HCT116 (cell line): ENCODE data around the gene FABP2. TPM values are rescaled to one million over a fixed set of nuclear protein-coding genes. Genes with fewer than 3 reads are reported as not detected.

Source experiments
- ATAC-seq: fragments of 200-7000 bp; cut with Tn5 transposase; 2 replicates; pipeline ENCODE4 v1.9.1; 2020; ENCODE audit warnings: mild to moderate bottlenecking, moderate library complexity
- BruUV-seq: library from RNA; stranded (reverse); fragments of 400-500 nt; replicated peaks from 2 replicates; lab custom pipeline; 2021; lab: Mats Ljungman, UMichigan
- CTCF ChIA-PET: fragments of 300-600 bp; sonication (Branson Sonifier 250); formaldehyde crosslinking; loops from one replicate; lab custom pipeline; 2021; ENCODE audit warnings: antibody characterized with exemption; lab: Charles Lee
- POLR2A ChIA-PET: fragments of 300-600, 350-600 bp; sonication (Branson Sonifier 250); formaldehyde crosslinking; loops from one replicate; lab custom pipeline; 2021; ENCODE audit warnings: antibody characterized with exemption; lab: Charles Lee
- RAD21 ChIA-PET, 2 experiments: fragments of 300-600 bp; sonication (Branson Sonifier 250); formaldehyde crosslinking; loops; one replicate each; lab custom pipeline; 2023; ENCODE audit warnings: low total read pairs in 2 of 2; ENCODE audit not compliant: uncharacterized antibody in 2 of 2, unreplicated experiment in 2 of 2, low non-redundant PET in 1 of 2; lab: Charles Lee
- DNase-seq: peaks from one replicate; pipeline ENCODE4 v3.0.0-alpha.2; 2010; ENCODE audit warnings: low read depth, low spot score
- H2AFZ ChIP-seq: fragments of 200-600 bp; shearing (Covaris generic), sonication (generic); 2 replicates; pipeline ENCODE4 v1.6.1; 2017; ENCODE audit warnings: low read depth, mixed run types, mixed read lengths, antibody characterized with exemption, low read length; ENCODE audit not compliant: poor library complexity, severe bottlenecking
- H3K27ac ChIP-seq: 2 replicates; pipeline ENCODE4 v1.5.1; 2012; ENCODE audit warnings: low read depth, low read length
- H3K27me3 ChIP-seq: fragments of 200-600 bp; sonication (generic); 2 replicates; pipeline ENCODE4 v1.6.1; 2016; ENCODE audit warnings: mixed run types, low read length, mixed read lengths; ENCODE audit not compliant: insufficient read depth
- H3K36me3 ChIP-seq, 2 experiments: fragments of 200-500 bp in 1 of 2; fragments of 200-600 bp in 1 of 2; sonication (Bioruptor generic) in 1 of 2; sonication (generic) in 1 of 2; 2 replicates each; pipeline versions ENCODE4 v1.5.1 to v1.6.1; 2014 to 2016; ENCODE audit warnings: low read length in 2 of 2, inconsistent platforms in 1 of 2, mixed read lengths in 1 of 2, mixed run types in 1 of 2; ENCODE audit not compliant: insufficient read depth in 2 of 2, control insufficient read depth in 1 of 2
- H3K4me1 ChIP-seq, 2 experiments: fragments of 200-600 bp in 1 of 2; sonication (generic) in 1 of 2; 2 replicates each; pipeline versions ENCODE4 v1.5.1 to v1.6.1; 2012 to 2017; ENCODE audit warnings: low read length in 2 of 2, inconsistent platforms in 1 of 2, mild to moderate bottlenecking in 1 of 2, mixed read lengths in 1 of 2, mixed run types in 1 of 2, moderate library complexity in 1 of 2; ENCODE audit not compliant: insufficient read depth in 2 of 2, control insufficient read depth in 1 of 2
- H3K4me2 ChIP-seq: fragments of 200-600 bp; sonication (generic); 2 replicates; pipeline ENCODE4 v1.6.1; 2017; ENCODE audit warnings: mixed run types, low read length, mixed read lengths
- H3K4me3 ChIP-seq, 2 experiments: fragments of 200-600 bp in 1 of 2; sonication (generic) in 1 of 2; replicated peaks in 1 of 2; 2 replicates each; pipeline ENCODE4 v1.5.1; 2011 to 2016; ENCODE audit warnings: low read length in 2 of 2, control low read depth in 1 of 2, low read depth in 1 of 2, mild to moderate bottlenecking in 1 of 2, mixed read lengths in 1 of 2, mixed run types in 1 of 2
- H3K79me2 ChIP-seq: fragments of 200-600 bp; sonication (generic); 2 replicates; pipeline ENCODE4 v1.6.1; 2017; ENCODE audit warnings: mild to moderate bottlenecking, mixed run types, low read length, moderate library complexity, mixed read lengths; ENCODE audit not compliant: insufficient read depth
- H3K9ac ChIP-seq: fragments of 200-600 bp; sonication (generic); 2 replicates; pipeline ENCODE4 v1.6.1; 2016; ENCODE audit warnings: low read length, mixed read lengths
- H3K9me2 ChIP-seq: fragments of 200-600 bp; sonication (generic), shearing (Covaris generic); 2 replicates; pipeline ENCODE4 v1.6.1; 2017; ENCODE audit warnings: mixed run types, mild to moderate bottlenecking, moderate library complexity; ENCODE audit not compliant: insufficient read depth
- H3K9me3 ChIP-seq, 2 experiments: fragments of 200-500 bp in 1 of 2; fragments of 200-600 bp in 1 of 2; sonication (Bioruptor generic) in 1 of 2; sonication (generic) in 1 of 2; 2 replicates each; pipeline ENCODE4 v1.6.1; 2014 to 2017; ENCODE audit warnings: low read length in 2 of 2, mixed read lengths in 2 of 2, inconsistent platforms in 1 of 2, low read depth in 1 of 2, mild to moderate bottlenecking in 1 of 2, mixed run types in 1 of 2, moderate library complexity in 1 of 2; ENCODE audit not compliant: control insufficient read depth in 1 of 2, insufficient read depth in 1 of 2
- H4K20me1 ChIP-seq: fragments of 200-600 bp; sonication (generic), shearing (Covaris generic); 2 replicates; pipeline ENCODE4 v1.6.1; 2017; ENCODE audit warnings: mixed run types, mild to moderate bottlenecking, moderate library complexity; ENCODE audit not compliant: insufficient read depth
- CBX3 ChIP-seq: IDR thresholded peaks from 2 replicates; pipeline ENCODE4 v1.6.1; 2012; ENCODE audit warnings: low read depth
- EGR1 ChIP-seq: IDR thresholded peaks from 2 replicates; pipeline ENCODE4 v1.6.1; 2012; ENCODE audit warnings: low read depth
- ELF1 ChIP-seq: IDR thresholded peaks from 2 replicates; pipeline ENCODE4 v1.6.1; 2012; ENCODE audit warnings: low read depth, borderline replicate concordance
- POLR2AphosphoS5 ChIP-seq: IDR thresholded peaks from 2 replicates; pipeline ENCODE4 v1.6.1; 2011; ENCODE audit warnings: mild to moderate bottlenecking, low read depth, low read length, moderate library complexity
- RAD21 ChIP-seq: IDR thresholded peaks from 2 replicates; pipeline ENCODE4 v1.6.1; 2012; ENCODE audit warnings: low read depth, mild to moderate bottlenecking
- intact Hi-C: fragments of 100-400 bp; cut with micrococcal nuclease; formaldehyde crosslinking; loops from 2 replicates; pipeline ENCODE4 v1.10.0; 2022
- total RNA-seq: library from RNA; stranded (reverse); gene quantifications from one replicate; pipeline ENCODE4 v1.2.1, GENCODE V29; 2021; ENCODE audit not compliant: unreplicated experiment
- TF ChIP-seq, protein P1 (sequence below), 3 experiments: fragments of 200-600 bp in 1 of 3; sonication (generic) in 1 of 3; IDR thresholded peaks in 2 of 3; conservative IDR thresholded peaks in 1 of 3; 2 replicates each; pipeline ENCODE4 v1.5.1; 2012 to 2017; ENCODE audit warnings: low read depth in 2 of 3, low read length in 2 of 3, antibody characterized with exemption in 1 of 3, borderline replicate concordance in 1 of 3, control low read depth in 1 of 3, mild to moderate bottlenecking in 1 of 3, mixed read lengths in 1 of 3, mixed run types in 1 of 3, moderate library complexity in 1 of 3; ENCODE audit not compliant: insufficient read depth in 1 of 3

The FABP2 gene
- total RNA-seq, 1 experiment from 2014 or later: not detected

DNA sequence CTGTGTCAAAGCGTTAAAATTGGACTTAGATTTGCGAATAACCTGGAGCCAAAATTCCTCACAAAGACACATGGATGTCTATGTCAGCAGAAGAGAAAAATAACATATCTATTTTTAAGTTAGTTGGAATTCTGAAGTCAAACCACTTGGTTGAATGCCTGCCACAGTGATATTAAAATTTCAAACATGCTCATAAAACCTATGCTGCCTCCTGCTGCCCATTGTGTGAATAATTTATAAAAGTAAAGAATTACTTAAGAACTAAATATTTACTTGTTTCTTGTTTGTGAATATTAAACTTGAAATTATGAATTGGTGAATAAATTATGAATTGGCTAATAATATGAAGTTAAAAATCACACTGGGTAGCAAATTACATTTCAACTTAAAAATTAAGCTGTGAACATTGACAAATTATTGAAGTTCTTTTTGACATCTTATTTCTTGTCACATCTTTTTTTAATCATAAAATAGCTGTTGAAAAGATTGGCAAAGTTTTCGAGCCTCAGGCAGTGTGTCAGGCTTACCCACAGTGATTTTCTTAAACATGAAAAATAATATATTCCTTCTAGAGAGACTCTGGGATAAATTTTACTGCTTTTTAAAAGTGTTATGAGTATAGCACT lies 35.4 kb downstream of the FABP2 start:
- ChIA-PET POLR2A (no interaction called here), RAD21 (no interaction called here), CTCF (interaction anchor here (1.0 to 1.1 kb wide), 2 partner anchors 244 to 245 kb away, joined by 3 to 5 read pairs; no protein-coding TSS in a partner anchor)
- Histone ChIP-seq H3K27me3 (no peaks in the 10 kb centered on the region), H3K4me3 (no peak overlapping the region), H3K9me2 (no peaks in the 10 kb centered on the region), H4K20me1 (no peaks in the 10 kb centered on the region), H3K4me1 (no peaks in the 10 kb centered on the region), H3K27ac (no peak overlapping the region), H3K9ac (no peak overlapping the region), H3K36me3 (no peaks in the 10 kb centered on the region), H3K4me2 (no peak overlapping the region), H3K9me3 (no peaks in the 10 kb centered on the region), H2AFZ (no peak overlapping the region), H3K79me2 (peaks cover 18% of the 10 kb centered on the region)
- BruUV-seq: no TSS peak
- TF ChIP-seq RAD21 (peak; percentile 82), POLR2AphosphoS5 (no peak)
- TF ChIP-seq, protein P1, sequence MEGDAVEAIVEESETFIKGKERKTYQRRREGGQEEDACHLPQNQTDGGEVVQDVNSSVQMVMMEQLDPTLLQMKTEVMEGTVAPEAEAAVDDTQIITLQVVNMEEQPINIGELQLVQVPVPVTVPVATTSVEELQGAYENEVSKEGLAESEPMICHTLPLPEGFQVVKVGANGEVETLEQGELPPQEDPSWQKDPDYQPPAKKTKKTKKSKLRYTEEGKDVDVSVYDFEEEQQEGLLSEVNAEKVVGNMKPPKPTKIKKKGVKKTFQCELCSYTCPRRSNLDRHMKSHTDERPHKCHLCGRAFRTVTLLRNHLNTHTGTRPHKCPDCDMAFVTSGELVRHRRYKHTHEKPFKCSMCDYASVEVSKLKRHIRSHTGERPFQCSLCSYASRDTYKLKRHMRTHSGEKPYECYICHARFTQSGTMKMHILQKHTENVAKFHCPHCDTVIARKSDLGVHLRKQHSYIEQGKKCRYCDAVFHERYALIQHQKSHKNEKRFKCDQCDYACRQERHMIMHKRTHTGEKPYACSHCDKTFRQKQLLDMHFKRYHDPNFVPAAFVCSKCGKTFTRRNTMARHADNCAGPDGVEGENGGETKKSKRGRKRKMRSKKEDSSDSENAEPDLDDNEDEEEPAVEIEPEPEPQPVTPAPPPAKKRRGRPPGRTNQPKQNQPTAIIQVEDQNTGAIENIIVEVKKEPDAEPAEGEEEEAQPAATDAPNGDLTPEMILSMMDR (IDR thresholded peaks at IDR 0.05 in 2 of 3, conservative IDR thresholded peaks at IDR 0.05 in 1 of 3; ENCODE audit: borderline replicate concordance in 1 of 3, insufficient read depth in 1 of 3, low read depth in 2 of 3, low read length in 2 of 3): peak; percentile 42 to 70 (median 59)
- intact Hi-C loops: loop anchor here (1.0 to 5.0 kb wide), 3 partner anchors 199 to 306 kb away; no protein-coding TSS in a partner anchor
- DNase-seq (peak; percentile 47), ATAC-seq (no peak)

DNA sequence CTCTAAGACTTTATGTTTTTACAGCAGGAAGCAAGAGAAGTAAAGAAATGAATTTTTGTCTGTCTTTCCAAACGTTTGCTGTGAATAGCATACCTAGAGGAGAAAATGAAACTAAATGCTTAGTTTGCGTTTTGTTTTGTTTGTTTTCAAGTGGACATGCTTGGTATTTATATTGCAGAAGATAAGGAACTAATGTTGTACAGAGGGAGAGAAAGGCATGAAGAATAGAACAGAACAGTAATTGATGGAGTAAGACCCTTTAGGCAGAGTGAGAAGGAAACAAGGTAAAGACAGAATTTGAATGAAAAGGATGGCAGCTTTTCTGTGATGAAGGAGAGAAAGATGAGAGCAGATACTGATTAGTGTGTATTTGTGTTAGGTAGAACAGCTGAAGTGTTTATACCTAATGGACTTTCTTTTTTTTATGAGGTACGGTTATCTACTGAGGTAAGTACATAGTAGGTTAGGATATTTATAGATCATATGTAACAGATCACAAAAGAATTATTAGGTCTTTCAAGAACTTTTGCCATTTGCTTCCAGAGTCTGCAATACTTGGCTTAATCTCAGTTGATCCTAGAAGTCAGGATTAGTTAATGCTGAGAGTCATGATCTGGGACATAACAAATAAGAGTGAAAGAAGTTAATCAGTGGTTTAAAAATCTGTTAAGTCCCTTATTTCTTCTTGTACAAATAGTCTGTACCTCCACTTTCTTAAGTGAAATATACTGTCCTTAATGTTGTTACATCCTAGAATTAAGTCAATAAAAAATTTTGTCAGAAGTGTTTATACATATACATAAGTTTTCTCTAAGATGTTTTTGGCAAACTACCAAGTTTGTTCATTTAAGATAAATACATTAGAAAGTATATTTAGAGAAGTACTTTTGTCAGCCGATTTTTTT lies 36.8 kb downstream of the FABP2 start:
- CTCF ChIA-PET: no interaction called here

More for the DNA sequence above, 36.8 kb downstream of the FABP2 start:
- RAD21 ChIA-PET: no interaction called here
- Histone ChIP-seq H4K20me1 (no peaks in the 10 kb centered on the region), H3K9me3 (no peaks in the 10 kb centered on the region), H3K9me2 (no peaks in the 10 kb centered on the region), H3K79me2 (peaks cover 19% of the 10 kb centered on the region), H3K9ac (no peak overlapping the region), H3K4me1 (no peaks in the 10 kb centered on the region), H2AFZ (no peak overlapping the region), H3K27me3 (no peaks in the 10 kb centered on the region), H3K27ac (no peak overlapping the region), H3K36me3 (no peaks in the 10 kb centered on the region)
- ATAC-seq (no peak), DNase-seq (no peak)
- no TSS peak for BruUV-seq
- POLR2A ChIA-PET: no interaction called here
- intact Hi-C loops: loop anchor here (5.0 kb wide), 1 partner anchor 198 kb away; no protein-coding TSS in a partner anchor
- TF ChIP-seq EGR1 (no peak), ELF1 (no peak), CBX3 (no peak)
- TF ChIP-seq, all 23 proteins: peak for 0
- no peak overlapping the region for H3K4me3 ChIP-seq
- H3K4me2 ChIP-seq: no peak overlapping the region
